Mesenchymal stem cell (in vitro differentiated cells and primary cell): Measurements from ENCODE around the gene ETFA.
A peak's percentile ranks its signal among the peaks of the same experiment; 100 is the strongest.

ENCODE experiments used
- DNase-seq: peaks from one replicate; pipeline ENCODE4 v3.0.0-alpha.2; 2013
- H2AFZ ChIP-seq: one replicate; pipeline ENCODE4 v1.6.1; 2013; ENCODE audit warnings: low read depth, mild to moderate bottlenecking, control low read depth, inconsistent platforms, low read length, moderate library complexity
- H2AK5ac ChIP-seq: 2 replicates; pipeline ENCODE4 v1.6.1; 2013; ENCODE audit warnings: low read length, moderate library complexity, mild to moderate bottlenecking, inconsistent platforms; ENCODE audit not compliant: severe bottlenecking
- H2BK120ac ChIP-seq: one replicate; pipeline ENCODE4 v1.6.1; 2013; ENCODE audit warnings: low read depth, mild to moderate bottlenecking, inconsistent platforms, low read length, moderate library complexity
- H2BK12ac ChIP-seq, 2 experiments: one replicate each; pipeline ENCODE4 v1.6.1; 2013; ENCODE audit warnings: inconsistent platforms in 2 of 2, low read length in 2 of 2, mild to moderate bottlenecking in 2 of 2, moderate library complexity in 2 of 2, control low read depth in 1 of 2
- H2BK15ac ChIP-seq: one replicate; pipeline ENCODE4 v1.6.1; 2013; ENCODE audit warnings: mild to moderate bottlenecking, low read depth, inconsistent platforms; ENCODE audit not compliant: poor library complexity, severe bottlenecking
- H2BK5ac ChIP-seq: 2 replicates; pipeline ENCODE4 v1.6.1; 2013; ENCODE audit warnings: low read depth, mild to moderate bottlenecking, low read length, control low read depth, inconsistent platforms; ENCODE audit not compliant: poor library complexity, severe bottlenecking
- H3K14ac ChIP-seq, 2 experiments: one replicate each; pipeline ENCODE4 v1.6.1; 2013; ENCODE audit warnings: inconsistent platforms in 2 of 2, low read length in 2 of 2, control low read depth in 1 of 2, mild to moderate bottlenecking in 1 of 2, moderate library complexity in 1 of 2
- H3K18ac ChIP-seq, 2 experiments: one replicate each; pipeline ENCODE4 v1.6.1; 2013; ENCODE audit warnings: inconsistent platforms in 2 of 2, low read length in 2 of 2, control low read depth in 1 of 2, low read depth in 1 of 2, mild to moderate bottlenecking in 1 of 2
- H3K23ac ChIP-seq, 2 experiments: one replicate each; pipeline ENCODE4 v1.6.1; 2013; ENCODE audit warnings: inconsistent platforms in 2 of 2, low read length in 2 of 2, mild to moderate bottlenecking in 2 of 2, moderate library complexity in 2 of 2, control low read depth in 1 of 2
- H3K27ac ChIP-seq: 2 replicates; pipeline ENCODE4 v1.5.1; 2013; ENCODE audit warnings: mild to moderate bottlenecking, moderate library complexity, low read length, control low read depth, inconsistent platforms; ENCODE audit not compliant: poor library complexity, severe bottlenecking
- H3K27me3 ChIP-seq, 2 experiments: 2 replicates each; pipeline versions ENCODE4 v1.6.1 to v1.7.0; 2013; ENCODE audit warnings: low read length in 2 of 2, mild to moderate bottlenecking in 2 of 2, moderate library complexity in 2 of 2, control low read depth in 1 of 2, inconsistent platforms in 1 of 2; ENCODE audit not compliant: control insufficient read depth in 1 of 2, insufficient read depth in 1 of 2
- H3K36me3 ChIP-seq, 2 experiments: 2 replicates each; pipeline versions ENCODE4 v1.6.1 to v1.7.0; 2013; ENCODE audit warnings: low read length in 2 of 2, control low read depth in 1 of 2, inconsistent platforms in 1 of 2, low read depth in 1 of 2, mild to moderate bottlenecking in 1 of 2; ENCODE audit not compliant: insufficient read depth in 2 of 2, control insufficient read depth in 1 of 2
- H3K4ac ChIP-seq, 2 experiments: one replicate each; pipeline ENCODE4 v1.6.1; 2013; ENCODE audit warnings: inconsistent platforms in 2 of 2, low read length in 2 of 2, mild to moderate bottlenecking in 2 of 2, moderate library complexity in 2 of 2, control low read depth in 1 of 2, low read depth in 1 of 2
- H3K4me1 ChIP-seq: 2 replicates; pipeline ENCODE4 v1.6.1; 2013; ENCODE audit warnings: low read depth, low read length, control low read depth; ENCODE audit not compliant: control insufficient read depth, insufficient read depth
- H3K4me2 ChIP-seq: 2 replicates; pipeline ENCODE4 v1.6.1; 2013; ENCODE audit warnings: low read length, mild to moderate bottlenecking, inconsistent platforms; ENCODE audit not compliant: poor library complexity, severe bottlenecking
- H3K4me3 ChIP-seq, 2 experiments: 2 replicates each; pipeline versions ENCODE4 v1.5.1 to v1.7.0; 2013; ENCODE audit warnings: low read length in 2 of 2, mild to moderate bottlenecking in 2 of 2, control low read depth in 1 of 2, low read depth in 1 of 2; ENCODE audit not compliant: insufficient read depth in 1 of 2
- H3K79me1 ChIP-seq: replicated peaks from 2 replicates; pipeline ENCODE4 v1.6.1; 2013; ENCODE audit warnings: mild to moderate bottlenecking, control low read depth, low read length, inconsistent platforms; ENCODE audit not compliant: poor library complexity, severe bottlenecking
- H3K9ac ChIP-seq: 2 replicates; pipeline ENCODE4 v1.7.0; 2013; ENCODE audit warnings: mild to moderate bottlenecking, low read length, moderate library complexity
- H3K9me3 ChIP-seq: 2 replicates; pipeline ENCODE4 v1.7.0; 2013; ENCODE audit warnings: mild to moderate bottlenecking, low read length; ENCODE audit not compliant: control insufficient read depth
- H4K8ac ChIP-seq: one replicate; pipeline ENCODE4 v1.6.1; 2013; ENCODE audit warnings: inconsistent platforms, mild to moderate bottlenecking, low read length, moderate library complexity
- H4K91ac ChIP-seq: one replicate; pipeline ENCODE4 v1.6.1; 2013; ENCODE audit warnings: mild to moderate bottlenecking, low read length, inconsistent platforms
- WGBS: methylation state at CpG from one replicate; pipeline ENCODE4 v1.1.7; 2013; ENCODE audit warnings: mixed read lengths; 5-methylcytosine and 5-hydroxymethylcytosine counted together

Gene ETFA

GRCh38 chr15:76217029-76217881, 94.0 kb downstream of the ETFA start:
- H3K27me3 ChIP-seq, result no peaks in the 10 kb centered on the region
- H2BK15ac ChIP-seq, result no peak overlapping the region
- WGBS, result 90% methylated on average over 6 of the region's 7 CpGs
- H3K9me3 ChIP-seq, result no peaks in the 10 kb centered on the region
- H3K18ac ChIP-seq, result no peak overlapping the region
- H2BK12ac ChIP-seq, result no peak overlapping the region
- H3K36me3 ChIP-seq, result peaks cover 23 to 46% of the 10 kb centered on the region in 2 experiments
- no peak overlapping the region for H3K14ac ChIP-seq
- DNase-seq, result peak; percentile 22
- H3K4ac ChIP-seq, result no peak overlapping the region
- H2AFZ ChIP-seq, result no peak overlapping the region
- H2AK5ac ChIP-seq, result no peak overlapping the region
- H3K23ac ChIP-seq, result no peak overlapping the region
- H2BK5ac ChIP-seq, result no peak overlapping the region
- no peak overlapping the region for H3K9ac ChIP-seq
- H3K27ac ChIP-seq, result peak overlapping the region; percentile 37
- H4K91ac ChIP-seq, result no peak overlapping the region
- no peak overlapping the region for H2BK120ac ChIP-seq
- H4K8ac ChIP-seq, result no peak overlapping the region
- H3K4me2 ChIP-seq, result no peak overlapping the region
- no peak overlapping the region for H3K4me3 ChIP-seq
- peaks cover 10% of the 10 kb centered on the region for H3K4me1 ChIP-seq
- peaks cover 4% of the 10 kb centered on the region for H3K79me1 ChIP-seq

GRCh38 chr15:76215634-76216033, 95.6 kb downstream of the ETFA start:
- no peak for DNase-seq
- Histone ChIP-seq H3K14ac (peak overlapping the region in 1 of 2 experiments; percentile 13), H3K18ac (no peak overlapping the region), H4K91ac (peak overlapping the region; percentile 47), H3K4me3 (no peak overlapping the region), H2BK12ac (no peak overlapping the region), H3K23ac (no peak overlapping the region), H3K27ac (no peak overlapping the region), H2AK5ac (no peak overlapping the region), H4K8ac (no peak overlapping the region), H2BK15ac (no peak overlapping the region), H3K27me3 (no peaks in the 10 kb centered on the region), H3K79me1 (peaks cover 4% of the 10 kb centered on the region), H3K36me3 (peaks cover 32 to 62% of the 10 kb centered on the region in 2 experiments), H2BK120ac (no peak overlapping the region), H3K9ac (no peak overlapping the region), H3K4ac (peak overlapping the region in 1 of 2 experiments; percentile 57), H2AFZ (no peak overlapping the region), H3K9me3 (no peaks in the 10 kb centered on the region), H2BK5ac (no peak overlapping the region), H3K4me1 (peaks cover 10% of the 10 kb centered on the region), H3K4me2 (no peak overlapping the region)
- WGBS, result 100% methylated on average over 1 of the region's 1 CpG

- no peak overlapping the region for H2AFZ ChIP-seq
- no peak overlapping the region for H3K18ac ChIP-seq
- H3K23ac ChIP-seq, result no peak overlapping the region
- H2BK120ac ChIP-seq, result no peak overlapping the region
- no peak overlapping the region for H4K8ac ChIP-seq
- peaks cover 57 to 60% of the 10 kb centered on the region in 2 experiments for H3K36me3 ChIP-seq
- H2BK15ac ChIP-seq, result no peak overlapping the region
- no peak for DNase-seq
- no peak overlapping the region for H3K27ac ChIP-seq
- no peak overlapping the region for H2AK5ac ChIP-seq
- no peaks in the 10 kb centered on the region for H3K9me3 ChIP-seq
- 85% methylated on average over 3 of the region's 3 CpGs for WGBS
- no peak overlapping the region for H3K14ac ChIP-seq
- no peak overlapping the region for H2BK12ac ChIP-seq
- H4K91ac ChIP-seq, result no peak overlapping the region
- peaks cover 6% of the 10 kb centered on the region for H3K79me1 ChIP-seq
- H3K4ac ChIP-seq, result no peak overlapping the region
- H3K9ac ChIP-seq, result no peak overlapping the region
- no peak overlapping the region for H3K4me3 ChIP-seq
- H3K4me2 ChIP-seq, result no peak overlapping the region
- H3K4me1 ChIP-seq, result peaks cover 3% of the 10 kb centered on the region
- no peaks in the 10 kb centered on the region for H3K27me3 ChIP-seq
- H2BK5ac ChIP-seq, result no peak overlapping the region
These were observed 101.3 kb downstream of the ETFA start for GRCh38 chr15:76209942-76210341.

- no peak overlapping the region for H2BK12ac ChIP-seq
- no peak overlapping the region for H2BK15ac ChIP-seq
- no peak overlapping the region for H3K9ac ChIP-seq
- DNase-seq, result no peak
- H3K9me3 ChIP-seq, result no peaks in the 10 kb centered on the region
- H3K14ac ChIP-seq, result no peak overlapping the region
- H3K36me3 ChIP-seq, result peaks cover 53 to 59% of the 10 kb centered on the region in 2 experiments
- no peak overlapping the region for H3K18ac ChIP-seq
- H3K79me1 ChIP-seq, result peaks cover 6% of the 10 kb centered on the region
- no peak overlapping the region for H3K4me3 ChIP-seq
- H2BK5ac ChIP-seq, result no peak overlapping the region
- H2AFZ ChIP-seq, result no peak overlapping the region
- no peak overlapping the region for H2AK5ac ChIP-seq
- no peak overlapping the region for H3K23ac ChIP-seq
- WGBS, result 100% methylated on average over 1 of the region's 1 CpG
- H4K91ac ChIP-seq, result no peak overlapping the region
- H4K8ac ChIP-seq, result no peak overlapping the region
- no peak overlapping the region for H2BK120ac ChIP-seq
- H3K27ac ChIP-seq, result no peak overlapping the region
- H3K4me1 ChIP-seq, result peaks cover 3% of the 10 kb centered on the region
- no peak overlapping the region for H3K4ac ChIP-seq
- no peaks in the 10 kb centered on the region for H3K27me3 ChIP-seq
- H3K4me2 ChIP-seq, result no peak overlapping the region
These were observed 101.7 kb downstream of the ETFA start for GRCh38 chr15:76209523-76209922.
